Coronary artery (tissue), 2 donors: ENCODE results near the gene DNAJC7.

Source experiments
- DNase-seq: peaks from one replicate; pipeline ENCODE4 v3.0.0-alpha.2; 2017; ENCODE audit warnings: low spot score
- H3K27ac ChIP-seq, 2 donors: fragments of 200-600 bp; sonication (generic); one replicate each; pipeline ENCODE4 v1.5.1; 2016 to 2019
- H3K4me3 ChIP-seq: fragments of 200-600 bp; sonication (generic); 2 replicates; pipeline ENCODE4 v1.5.1; 2016; ENCODE audit warnings: mild to moderate bottlenecking, moderate library complexity
- CTCF ChIP-seq: fragments of 200-600 bp; sonication (generic); IDR thresholded peaks from one replicate; pipeline ENCODE4 v1.5.1; 2019; ENCODE audit warnings: antibody characterized with exemption

The DNAJC7 gene

GRCh38 chr17:42016941-42017865 is at the start of gene DNAJC7:
TSS of gene DNAJC7 (minus strand) at chr17:42017439. CDS start at chr17:42017416, 23 bp downstream.
- Histone ChIP-seq H3K27ac (peak within 1 kb of the TSS; percentile 86 to 96), H3K4me3 (peak within 1 kb of the TSS; percentile 97)
- DNase-seq, result peak; percentile 92
- TF ChIP-seq CTCF, result no peak

GRCh38 chr17:42065201-42065600 is 48.0 kb upstream of the DNAJC7 start:
- H3K27ac ChIP-seq, result no peak overlapping the region
- no peak overlapping the region for H3K4me3 ChIP-seq
- no peak for TF ChIP-seq CTCF
- no peak for DNase-seq

GRCh38 chr17:42062681-42063080 is 45.4 kb upstream of the DNAJC7 start:
- Histone ChIP-seq H3K4me3 (no peak overlapping the region), H3K27ac (no peak overlapping the region)
- DNase-seq, result no peak
- no peak for TF ChIP-seq CTCF

- no peak overlapping the region for H3K27ac ChIP-seq
- no peak overlapping the region for H3K4me3 ChIP-seq
- no peak for TF ChIP-seq CTCF
- DNase-seq, result no peak
Observed at GRCh38 chr17:42061646-42062487, 44.6 kb upstream of the DNAJC7 start.

GRCh38 chr17:42060231-42060630 is 43.0 kb upstream of the DNAJC7 start:
- TF ChIP-seq CTCF, result no peak
- Histone ChIP-seq H3K27ac (no peak overlapping the region), H3K4me3 (no peak overlapping the region)
- no peak for DNase-seq

- H3K4me3 ChIP-seq, result no peak overlapping the region
- no peak for TF ChIP-seq CTCF
- no peak overlapping the region for H3K27ac ChIP-seq
- DNase-seq, result no peak
Observed at GRCh38 chr17:42059815-42060214, 42.6 kb upstream of the DNAJC7 start.
